SK-N-SH (cell line): ENCODE data around the gene GRID2IP. TPM values are rescaled to one million over a fixed set of nuclear protein-coding genes. Genes with fewer than 3 reads are reported as not detected.

Experiments
- CTCF ChIA-PET: fragments of 300-600, 350-600 bp; formaldehyde crosslinking; extraction: SDS; loops from one replicate; lab custom pipeline; 2021; lab: Yijun Ruan, JAX
- POLR2A ChIA-PET: fragments of 350-600 bp; sonication (Branson Sonifier 250); formaldehyde crosslinking; extraction: SDS; loops from one replicate; lab custom pipeline; 2020; ENCODE audit warnings: antibody characterized with exemption, inconsistent platforms; lab: Yijun Ruan, JAX
- DNase-seq: peaks from one replicate; pipeline ENCODE4 v3.0.0; 2012
- H2AFZ ChIP-seq: fragments of 200-600 bp; sonication (generic); 2 replicates; pipeline ENCODE4 v1.8.1; 2016; ENCODE audit warnings: antibody characterized with exemption, mild to moderate bottlenecking, low read depth
- H3F3A ChIP-seq: fragments of 200-600 bp; sonication (generic); replicated peaks from 2 replicates; pipeline ENCODE3; 2016; ENCODE audit warnings: antibody characterized with exemption, mild to moderate bottlenecking; ENCODE audit not compliant: insufficient read depth
- H3K27ac ChIP-seq, 2 experiments: fragments of 200-500 bp in 1 of 2; fragments of 200-600 bp in 1 of 2; sonication (Bioruptor generic) in 1 of 2; sonication (generic), shearing (Covaris generic) in 1 of 2; 2 replicates each; pipeline versions ENCODE4 v1.5.1 to v1.6.1; 2014 to 2016; ENCODE audit warnings: low read depth in 2 of 2, inconsistent platforms in 1 of 2, low read length in 1 of 2, mild to moderate bottlenecking in 1 of 2, mixed read lengths in 1 of 2
- H3K27me3 ChIP-seq: fragments of 200-600 bp; sonication (generic), shearing (Covaris generic); 2 replicates; pipeline ENCODE4 v1.6.1; 2016; ENCODE audit warnings: mixed run types; ENCODE audit not compliant: insufficient read depth
- H3K36me3 ChIP-seq, 2 experiments: fragments of 200-500 bp in 1 of 2; fragments of 200-600 bp in 1 of 2; sonication (Bioruptor generic) in 1 of 2; sonication (generic) in 1 of 2; replicated peaks in 1 of 2; 2 replicates each; pipeline versions ENCODE3 to v1.5.1; 2014 to 2016; ENCODE audit warnings: low read length in 1 of 2, mild to moderate bottlenecking in 1 of 2; ENCODE audit not compliant: insufficient read depth in 2 of 2, control insufficient read depth in 1 of 2
- H3K4me1 ChIP-seq, 2 experiments: fragments of 200-500 bp in 1 of 2; fragments of 200-600 bp in 1 of 2; sonication (Bioruptor generic) in 1 of 2; sonication (generic), shearing (Covaris generic) in 1 of 2; 2 replicates each; pipeline versions ENCODE4 v1.5.1 to v1.6.1; 2014 to 2016; ENCODE audit warnings: low read depth in 1 of 2, low read length in 1 of 2, mixed run types in 1 of 2; ENCODE audit not compliant: insufficient read depth in 2 of 2, control insufficient read depth in 1 of 2
- H3K4me2 ChIP-seq: fragments of 200-600 bp; sonication (generic), shearing (Covaris generic); 2 replicates; pipeline ENCODE4 v1.6.1; 2017; ENCODE audit warnings: mixed run types
- H3K4me3 ChIP-seq, 2 experiments: fragments of 200-500 bp in 1 of 2; fragments of 200-600 bp in 1 of 2; sonication (Bioruptor generic) in 1 of 2; sonication (generic), shearing (Covaris generic) in 1 of 2; 2 replicates each; pipeline versions ENCODE4 v1.5.1 to v1.8.1; 2014 to 2016; ENCODE audit warnings: low read depth in 2 of 2, inconsistent platforms in 1 of 2, low read length in 1 of 2, mild to moderate bottlenecking in 1 of 2, mixed read lengths in 1 of 2, moderate library complexity in 1 of 2
- H3K79me2 ChIP-seq: fragments of 200-600 bp; sonication (generic); 2 replicates; pipeline ENCODE4 v1.8.1; 2017; ENCODE audit warnings: mild to moderate bottlenecking; ENCODE audit not compliant: insufficient read depth
- H3K9ac ChIP-seq: fragments of 200-600 bp; sonication (generic); 2 replicates; pipeline ENCODE4 v1.6.1; 2017; ENCODE audit warnings: mixed run types
- H3K9me2 ChIP-seq: fragments of 200-600 bp; sonication (generic); 2 replicates; pipeline ENCODE4 v1.6.1; 2017; ENCODE audit warnings: mixed run types
- H3K9me3 ChIP-seq: fragments of 200-600 bp; sonication (generic); 2 replicates; pipeline ENCODE4 v1.6.1; 2017; ENCODE audit warnings: mixed run types, mild to moderate bottlenecking, moderate library complexity
- H4K20me1 ChIP-seq: fragments of 200-600 bp; sonication (generic); 2 replicates; pipeline ENCODE4 v1.6.1; 2017; ENCODE audit warnings: mild to moderate bottlenecking, mixed run types; ENCODE audit not compliant: insufficient read depth
- FOXM1 ChIP-seq: IDR thresholded peaks from 2 replicates; pipeline ENCODE4 v1.4.0; 2012; ENCODE audit warnings: low read depth, mild to moderate bottlenecking
- GABPA ChIP-seq: IDR thresholded peaks from 2 replicates; pipeline ENCODE4 v1.4.0; 2012; ENCODE audit warnings: low read depth, mild to moderate bottlenecking
- GATA2 ChIP-seq: sonication (generic); formaldehyde crosslinking; IDR thresholded peaks from 2 replicates; pipeline ENCODE4 v1.5.0; 2020; ENCODE audit warnings: mild to moderate bottlenecking, missing genetic modification reagents
- MXI1 ChIP-seq: IDR thresholded peaks from 2 replicates; pipeline ENCODE4 v1.6.1; 2012; ENCODE audit warnings: mild to moderate bottlenecking, low read depth, low read length, improper control_type of control experiment
- NFIC ChIP-seq: IDR thresholded peaks from 2 replicates; pipeline ENCODE4 v1.4.0; 2012; ENCODE audit warnings: borderline replicate concordance
- NRF1 ChIP-seq: IDR thresholded peaks from 2 replicates; pipeline ENCODE4 v1.6.1; 2012; ENCODE audit warnings: low read depth, mild to moderate bottlenecking, low read length
- RAD21 ChIP-seq: IDR thresholded peaks from 2 replicates; pipeline ENCODE4 v1.6.1; 2012; ENCODE audit warnings: mild to moderate bottlenecking, low read length
- RFX5 ChIP-seq: IDR thresholded peaks from 2 replicates; pipeline ENCODE4 v1.6.1; 2012; ENCODE audit warnings: mild to moderate bottlenecking, improper control_type of control experiment, low read length
- RXRA ChIP-seq: IDR thresholded peaks from 2 replicates; pipeline ENCODE4 v1.4.0; 2012; ENCODE audit warnings: low read depth, mild to moderate bottlenecking, borderline replicate concordance
- SIN3A ChIP-seq: IDR thresholded peaks from 2 replicates; pipeline ENCODE4 v1.6.1; 2012; ENCODE audit warnings: low read depth, mild to moderate bottlenecking, low read length, moderate library complexity, borderline replicate concordance
- SMC3 ChIP-seq: IDR thresholded peaks from 2 replicates; pipeline ENCODE4 v1.6.1; 2012; ENCODE audit warnings: low read depth, low read length, improper control_type of control experiment
- TAF1 ChIP-seq: IDR thresholded peaks from 2 replicates; pipeline ENCODE4 v1.6.1; 2012; ENCODE audit warnings: low read depth, mild to moderate bottlenecking, low read length, moderate library complexity, borderline replicate concordance
- TCF12 ChIP-seq: IDR thresholded peaks from 2 replicates; pipeline ENCODE4 v1.4.0; 2012
- YY1 ChIP-seq: IDR thresholded peaks from 2 replicates; pipeline ENCODE4 v1.4.0; 2012; ENCODE audit warnings: low read depth, mild to moderate bottlenecking
- WGBS: methylation state at CpG from one replicate; pipeline ENCODE4 v1.1.6; 2017; ENCODE audit warnings: low lambda C conversion rate; 5-methylcytosine and 5-hydroxymethylcytosine counted together
- polyA plus RNA-seq, 3 experiments: library from polyadenylated mRNA; depleted of rRNA; stranded (reverse); fragments of >200 nt; gene quantifications; 2 replicates each; pipeline ENCODE4 v1.2.3, GENCODE V29; 2012
- TF ChIP-seq, protein P1 (sequence below): fragments of 200-600 bp; sonication (generic); IDR thresholded peaks from 2 replicates; pipeline ENCODE4 v1.6.1; 2017; ENCODE audit warnings: antibody characterized with exemption, mild to moderate bottlenecking, moderate library complexity
- TF ChIP-seq, protein P2 (sequence below): IDR thresholded peaks from 2 replicates; pipeline ENCODE4 v1.6.1; 2012; ENCODE audit warnings: mild to moderate bottlenecking, low read depth, low read length, moderate library complexity
- TF ChIP-seq, protein P3 (sequence below): IDR thresholded peaks from 2 replicates; pipeline ENCODE4 v1.4.0; 2012; ENCODE audit warnings: low read depth
- TF ChIP-seq, protein P4 (sequence below): IDR thresholded peaks from 2 replicates; pipeline ENCODE4 v1.4.0; 2012; ENCODE audit warnings: low read depth, borderline replicate concordance
- TF ChIP-seq, protein P5 (sequence below): fragments of 150-350 bp; IDR thresholded peaks from 2 replicates; pipeline ENCODE4 v1.6.1; 2016; ENCODE audit warnings: mild to moderate bottlenecking, low read depth, low read length

GRID2IP gene
- polyA plus RNA-seq, 1 of the 3 experiments (the other 2 are of a cell fraction), result 0.03 TPM

DNA sequence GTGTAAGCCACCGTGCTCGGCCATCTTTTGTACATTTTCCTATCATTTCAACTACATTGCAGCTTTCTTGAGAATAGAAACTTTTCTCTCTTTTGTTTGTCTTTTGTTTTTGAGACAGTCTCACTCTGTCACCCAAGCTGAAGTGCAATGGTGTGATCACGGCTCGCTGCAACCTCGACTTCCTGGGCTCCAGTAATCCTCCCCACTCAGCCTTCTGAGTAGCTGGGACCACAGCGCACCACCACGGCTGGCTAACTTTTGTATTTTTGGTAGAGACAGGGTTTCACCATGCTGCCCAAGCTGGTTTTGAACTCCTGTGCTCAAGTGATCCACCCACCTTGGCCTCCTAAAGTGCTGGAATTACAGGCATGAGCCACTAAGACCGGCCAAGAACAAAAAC lies 72.2 kb downstream of the GRID2IP start:
- H3K27ac ChIP-seq, result no peak overlapping the region
- no peak for TF ChIP-seq SMC3
- TF ChIP-seq, protein P1, sequence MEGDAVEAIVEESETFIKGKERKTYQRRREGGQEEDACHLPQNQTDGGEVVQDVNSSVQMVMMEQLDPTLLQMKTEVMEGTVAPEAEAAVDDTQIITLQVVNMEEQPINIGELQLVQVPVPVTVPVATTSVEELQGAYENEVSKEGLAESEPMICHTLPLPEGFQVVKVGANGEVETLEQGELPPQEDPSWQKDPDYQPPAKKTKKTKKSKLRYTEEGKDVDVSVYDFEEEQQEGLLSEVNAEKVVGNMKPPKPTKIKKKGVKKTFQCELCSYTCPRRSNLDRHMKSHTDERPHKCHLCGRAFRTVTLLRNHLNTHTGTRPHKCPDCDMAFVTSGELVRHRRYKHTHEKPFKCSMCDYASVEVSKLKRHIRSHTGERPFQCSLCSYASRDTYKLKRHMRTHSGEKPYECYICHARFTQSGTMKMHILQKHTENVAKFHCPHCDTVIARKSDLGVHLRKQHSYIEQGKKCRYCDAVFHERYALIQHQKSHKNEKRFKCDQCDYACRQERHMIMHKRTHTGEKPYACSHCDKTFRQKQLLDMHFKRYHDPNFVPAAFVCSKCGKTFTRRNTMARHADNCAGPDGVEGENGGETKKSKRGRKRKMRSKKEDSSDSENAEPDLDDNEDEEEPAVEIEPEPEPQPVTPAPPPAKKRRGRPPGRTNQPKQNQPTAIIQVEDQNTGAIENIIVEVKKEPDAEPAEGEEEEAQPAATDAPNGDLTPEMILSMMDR, result no peak
- TF ChIP-seq RFX5, result no peak
- TF ChIP-seq TAF1, result no peak
- TF ChIP-seq, protein P2, sequence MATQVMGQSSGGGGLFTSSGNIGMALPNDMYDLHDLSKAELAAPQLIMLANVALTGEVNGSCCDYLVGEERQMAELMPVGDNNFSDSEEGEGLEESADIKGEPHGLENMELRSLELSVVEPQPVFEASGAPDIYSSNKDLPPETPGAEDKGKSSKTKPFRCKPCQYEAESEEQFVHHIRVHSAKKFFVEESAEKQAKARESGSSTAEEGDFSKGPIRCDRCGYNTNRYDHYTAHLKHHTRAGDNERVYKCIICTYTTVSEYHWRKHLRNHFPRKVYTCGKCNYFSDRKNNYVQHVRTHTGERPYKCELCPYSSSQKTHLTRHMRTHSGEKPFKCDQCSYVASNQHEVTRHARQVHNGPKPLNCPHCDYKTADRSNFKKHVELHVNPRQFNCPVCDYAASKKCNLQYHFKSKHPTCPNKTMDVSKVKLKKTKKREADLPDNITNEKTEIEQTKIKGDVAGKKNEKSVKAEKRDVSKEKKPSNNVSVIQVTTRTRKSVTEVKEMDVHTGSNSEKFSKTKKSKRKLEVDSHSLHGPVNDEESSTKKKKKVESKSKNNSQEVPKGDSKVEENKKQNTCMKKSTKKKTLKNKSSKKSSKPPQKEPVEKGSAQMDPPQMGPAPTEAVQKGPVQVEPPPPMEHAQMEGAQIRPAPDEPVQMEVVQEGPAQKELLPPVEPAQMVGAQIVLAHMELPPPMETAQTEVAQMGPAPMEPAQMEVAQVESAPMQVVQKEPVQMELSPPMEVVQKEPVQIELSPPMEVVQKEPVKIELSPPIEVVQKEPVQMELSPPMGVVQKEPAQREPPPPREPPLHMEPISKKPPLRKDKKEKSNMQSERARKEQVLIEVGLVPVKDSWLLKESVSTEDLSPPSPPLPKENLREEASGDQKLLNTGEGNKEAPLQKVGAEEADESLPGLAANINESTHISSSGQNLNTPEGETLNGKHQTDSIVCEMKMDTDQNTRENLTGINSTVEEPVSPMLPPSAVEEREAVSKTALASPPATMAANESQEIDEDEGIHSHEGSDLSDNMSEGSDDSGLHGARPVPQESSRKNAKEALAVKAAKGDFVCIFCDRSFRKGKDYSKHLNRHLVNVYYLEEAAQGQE, result no peak
- no peak for TF ChIP-seq GATA2 (CRISPR knock-in tag)
- no peak for TF ChIP-seq YY1
- TF ChIP-seq RAD21, result no peak
- TF ChIP-seq GABPA, result no peak
- TF ChIP-seq, protein P3, sequence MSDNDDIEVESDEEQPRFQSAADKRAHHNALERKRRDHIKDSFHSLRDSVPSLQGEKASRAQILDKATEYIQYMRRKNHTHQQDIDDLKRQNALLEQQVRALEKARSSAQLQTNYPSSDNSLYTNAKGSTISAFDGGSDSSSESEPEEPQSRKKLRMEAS, result no peak
- TF ChIP-seq, protein P4, sequence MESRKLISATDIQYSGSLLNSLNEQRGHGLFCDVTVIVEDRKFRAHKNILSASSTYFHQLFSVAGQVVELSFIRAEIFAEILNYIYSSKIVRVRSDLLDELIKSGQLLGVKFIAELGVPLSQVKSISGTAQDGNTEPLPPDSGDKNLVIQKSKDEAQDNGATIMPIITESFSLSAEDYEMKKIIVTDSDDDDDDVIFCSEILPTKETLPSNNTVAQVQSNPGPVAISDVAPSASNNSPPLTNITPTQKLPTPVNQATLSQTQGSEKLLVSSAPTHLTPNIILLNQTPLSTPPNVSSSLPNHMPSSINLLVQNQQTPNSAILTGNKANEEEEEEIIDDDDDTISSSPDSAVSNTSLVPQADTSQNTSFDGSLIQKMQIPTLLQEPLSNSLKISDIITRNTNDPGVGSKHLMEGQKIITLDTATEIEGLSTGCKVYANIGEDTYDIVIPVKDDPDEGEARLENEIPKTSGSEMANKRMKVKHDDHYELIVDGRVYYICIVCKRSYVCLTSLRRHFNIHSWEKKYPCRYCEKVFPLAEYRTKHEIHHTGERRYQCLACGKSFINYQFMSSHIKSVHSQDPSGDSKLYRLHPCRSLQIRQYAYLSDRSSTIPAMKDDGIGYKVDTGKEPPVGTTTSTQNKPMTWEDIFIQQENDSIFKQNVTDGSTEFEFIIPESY, result no peak
- no peak for TF ChIP-seq RXRA
- TF ChIP-seq MXI1, result no peak
- TF ChIP-seq TCF12, result no peak
- TF ChIP-seq, protein P5, sequence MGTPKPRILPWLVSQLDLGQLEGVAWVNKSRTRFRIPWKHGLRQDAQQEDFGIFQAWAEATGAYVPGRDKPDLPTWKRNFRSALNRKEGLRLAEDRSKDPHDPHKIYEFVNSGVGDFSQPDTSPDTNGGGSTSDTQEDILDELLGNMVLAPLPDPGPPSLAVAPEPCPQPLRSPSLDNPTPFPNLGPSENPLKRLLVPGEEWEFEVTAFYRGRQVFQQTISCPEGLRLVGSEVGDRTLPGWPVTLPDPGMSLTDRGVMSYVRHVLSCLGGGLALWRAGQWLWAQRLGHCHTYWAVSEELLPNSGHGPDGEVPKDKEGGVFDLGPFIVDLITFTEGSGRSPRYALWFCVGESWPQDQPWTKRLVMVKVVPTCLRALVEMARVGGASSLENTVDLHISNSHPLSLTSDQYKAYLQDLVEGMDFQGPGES, result no peak
- no peak for TF ChIP-seq SIN3A
- TF ChIP-seq NFIC, result no peak
- TF ChIP-seq FOXM1, result no peak
- TF ChIP-seq NRF1, result no peak
- H3K4me3 ChIP-seq, result no peak overlapping the region
- no peaks in the 10 kb centered on the region for H3K9me3 ChIP-seq
- peaks cover 2 to 15% of the 10 kb centered on the region in 2 experiments for H3K4me1 ChIP-seq
- CTCF ChIA-PET, result interaction anchor here (0.6 kb wide), 1 partner anchor 23 kb away, joined by 3 read pairs; no protein-coding TSS in a partner anchor
- no peak overlapping the region for H2AFZ ChIP-seq
- peaks cover 99% of the 10 kb centered on the region for H3K79me2 ChIP-seq
- H4K20me1 ChIP-seq, result peaks cover 93% of the 10 kb centered on the region
- H3K36me3 ChIP-seq, result peaks cover 21 to 65% of the 10 kb centered on the region in 2 experiments
- H3K4me2 ChIP-seq, result no peak overlapping the region
- no peak for DNase-seq
- no peak overlapping the region for H3K9ac ChIP-seq
- 96% methylated on average over 8 of the region's 8 CpGs for WGBS
- POLR2A ChIA-PET, result interaction anchor here (0.6 to 0.9 kb wide), 2 partner anchors 12 to 375 kb away, joined by 3 to 4 read pairs; no protein-coding TSS in a partner anchor
- H3K9me2 ChIP-seq, result no peaks in the 10 kb centered on the region
- H3F3A ChIP-seq, result peaks cover 4% of the 10 kb centered on the region
- no peaks in the 10 kb centered on the region for H3K27me3 ChIP-seq
